Endodermal cell (in vitro differentiated cells): ENCODE measurements around the gene BICD1. TPM values are rescaled to one million over a fixed set of nuclear protein-coding genes. Genes with fewer than 3 reads are reported as not detected.
A peak's percentile ranks its signal among the peaks of the same experiment; 100 is the strongest.

Experiments used
- DNase-seq: peaks from one replicate; pipeline ENCODE4 v3.0.0-alpha.2; 2017
- H3K27ac ChIP-seq: 2 replicates; pipeline ENCODE4 v1.5.1; 2013; ENCODE audit warnings: mild to moderate bottlenecking, low read depth, low read length, moderate library complexity
- H3K27me3 ChIP-seq: 2 replicates; pipeline ENCODE4 v1.6.1; 2013; ENCODE audit warnings: mild to moderate bottlenecking, low read length, moderate library complexity; ENCODE audit not compliant: insufficient read depth, control insufficient read depth, poor library complexity, severe bottlenecking
- H3K36me3 ChIP-seq: 2 replicates; pipeline ENCODE4 v1.7.0; 2013; ENCODE audit warnings: mild to moderate bottlenecking, low read length, moderate library complexity; ENCODE audit not compliant: control insufficient read depth, insufficient read depth
- H3K4me1 ChIP-seq: one replicate; pipeline ENCODE4 v1.7.0; 2013; ENCODE audit warnings: low read length; ENCODE audit not compliant: control insufficient read depth, insufficient read depth
- H3K4me3 ChIP-seq: 2 replicates; pipeline ENCODE4 v1.5.1; 2013; ENCODE audit warnings: mild to moderate bottlenecking, low read length, moderate library complexity
- H3K9ac ChIP-seq: 2 replicates; pipeline ENCODE4 v1.6.1; 2013; ENCODE audit warnings: mild to moderate bottlenecking, low read length, moderate library complexity; ENCODE audit not compliant: poor library complexity, severe bottlenecking; ENCODE audit errors: extremely low read depth
- H3K9me3 ChIP-seq: 2 replicates; pipeline ENCODE4 v1.6.1; 2013; ENCODE audit warnings: mild to moderate bottlenecking, low read length, moderate library complexity; ENCODE audit not compliant: control insufficient read depth
- H3K27ac Mint-ChIP-seq: 2 replicates; pipeline ENCODE4 v1.8.0; 2020; ENCODE audit warnings: mixed read lengths
- H3K27me3 Mint-ChIP-seq: 2 replicates; pipeline ENCODE4 v1.8.0; 2021; ENCODE audit warnings: mild to moderate bottlenecking, mixed read lengths; ENCODE audit not compliant: insufficient read depth
- H3K36me3 Mint-ChIP-seq: 2 replicates; pipeline ENCODE4 v1.8.0; 2020; ENCODE audit warnings: low read depth, mixed read lengths
- H3K4me1 Mint-ChIP-seq: 2 replicates; pipeline ENCODE4 v1.8.0; 2020; ENCODE audit warnings: mixed read lengths
- H3K4me3 Mint-ChIP-seq: 2 replicates; pipeline ENCODE4 v1.8.0; 2020; ENCODE audit warnings: mild to moderate bottlenecking, moderate library complexity, mixed read lengths
- H3K9me3 Mint-ChIP-seq: 2 replicates; pipeline ENCODE4 v1.8.0; 2020; ENCODE audit warnings: mild to moderate bottlenecking, mixed read lengths
- WGBS, 2 experiments: methylation state at CpG; one replicate each; pipeline versions ENCODE4 v1.1.5 to v1.1.7; 2013; ENCODE audit warnings: missing lambda C conversion rate in 2 of 2, mixed read lengths in 1 of 2; ENCODE audit not compliant: insufficient coverage in 1 of 2, insufficient read length in 1 of 2; 5-methylcytosine and 5-hydroxymethylcytosine counted together
- total RNA-seq, 2 donors: library from RNA; stranded (reverse); fragmentation: NEBNext Ultra II Directional in 1 of 2; extraction: Animal tissue kit (Norgen Biotek cat#: 25700) in 1 of 2; gene quantifications; 2 replicates in 1 of 2; 3 replicates in 1 of 2; pipeline ENCODE4 v1.2.1, GENCODE V29; 2021
- TF ChIP-seq, protein P1 (sequence below): fragments of 200-600 bp; sonication (generic); conservative IDR thresholded peaks from 2 replicates; pipeline ENCODE4 v1.5.0; 2021; ENCODE audit warnings: antibody characterized with exemption, mild to moderate bottlenecking

Gene BICD1
- total RNA-seq, 2 donors from 2014 or later = 56.0 to 101 TPM

DNA sequence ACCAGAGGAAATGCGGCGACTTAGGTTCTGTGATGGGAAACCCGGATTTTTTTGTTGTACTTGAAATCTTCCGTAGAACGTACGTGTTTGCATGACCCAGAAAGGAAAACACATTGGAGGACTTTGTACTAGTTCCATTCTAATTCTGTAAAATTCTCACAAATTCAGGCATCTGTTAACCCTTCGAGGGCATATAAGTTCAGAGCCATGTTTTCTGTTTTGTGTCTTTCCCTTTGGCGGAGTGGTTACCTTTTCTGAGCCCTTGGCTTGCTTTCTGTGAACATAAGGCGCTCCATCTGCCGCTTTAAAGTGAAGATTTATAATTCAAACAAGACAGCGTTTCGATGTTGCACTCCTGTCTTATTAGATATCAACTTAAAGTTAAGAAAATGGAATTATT is 34.2 kb downstream of the BICD1 start:
- no peak overlapping the region for H3K27ac ChIP-seq
- H3K9me3 ChIP-seq = no peaks in the 10 kb centered on the region
- peak overlapping the region; percentile 97 for H3K27ac Mint-ChIP-seq

DNA sequence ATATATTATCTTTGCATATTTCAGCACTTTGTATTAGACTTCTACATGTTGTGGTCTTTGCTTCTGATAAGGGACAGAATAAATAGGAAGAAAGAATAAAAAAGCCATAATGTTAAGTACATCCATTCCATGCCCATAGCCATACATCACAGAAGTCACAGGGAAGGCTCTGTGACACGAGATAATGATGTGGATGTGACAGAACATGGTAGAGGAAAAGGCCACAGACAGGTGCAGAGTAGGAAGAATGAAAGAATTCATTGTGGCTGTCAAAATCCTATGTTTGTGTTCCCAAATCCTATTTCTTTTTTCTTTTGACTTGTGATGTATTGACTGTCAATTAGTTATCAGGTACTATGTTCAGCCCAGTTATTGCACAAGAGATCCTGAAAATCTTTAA is 38.4 kb downstream of the BICD1 start:
- no peak overlapping the region for H3K27ac ChIP-seq
- no peak for DNase-seq
- no peaks in the 10 kb centered on the region for H3K27me3 ChIP-seq
- H3K4me1 ChIP-seq = peaks cover 4% of the 10 kb centered on the region
- H3K4me1 Mint-ChIP-seq = peaks cover 23% of the 10 kb centered on the region
- peaks cover 3% of the 10 kb centered on the region for H3K36me3 ChIP-seq
- no peak overlapping the region for H3K27ac Mint-ChIP-seq
- H3K27me3 Mint-ChIP-seq = no peaks in the 10 kb centered on the region
- no peak overlapping the region for H3K4me3 Mint-ChIP-seq
- no peaks in the 10 kb centered on the region for H3K9me3 ChIP-seq
- H3K36me3 Mint-ChIP-seq = peaks cover 13% of the 10 kb centered on the region
- no peak overlapping the region for H3K4me3 ChIP-seq
- H3K9me3 Mint-ChIP-seq = peaks cover 10% of the 10 kb centered on the region
- WGBS, 2 experiments = 50% methylated on average over 1 of the region's 1 CpG; no CpG with 5 or more reads in 1 of the 2 experiments
- TF ChIP-seq, protein P1, sequence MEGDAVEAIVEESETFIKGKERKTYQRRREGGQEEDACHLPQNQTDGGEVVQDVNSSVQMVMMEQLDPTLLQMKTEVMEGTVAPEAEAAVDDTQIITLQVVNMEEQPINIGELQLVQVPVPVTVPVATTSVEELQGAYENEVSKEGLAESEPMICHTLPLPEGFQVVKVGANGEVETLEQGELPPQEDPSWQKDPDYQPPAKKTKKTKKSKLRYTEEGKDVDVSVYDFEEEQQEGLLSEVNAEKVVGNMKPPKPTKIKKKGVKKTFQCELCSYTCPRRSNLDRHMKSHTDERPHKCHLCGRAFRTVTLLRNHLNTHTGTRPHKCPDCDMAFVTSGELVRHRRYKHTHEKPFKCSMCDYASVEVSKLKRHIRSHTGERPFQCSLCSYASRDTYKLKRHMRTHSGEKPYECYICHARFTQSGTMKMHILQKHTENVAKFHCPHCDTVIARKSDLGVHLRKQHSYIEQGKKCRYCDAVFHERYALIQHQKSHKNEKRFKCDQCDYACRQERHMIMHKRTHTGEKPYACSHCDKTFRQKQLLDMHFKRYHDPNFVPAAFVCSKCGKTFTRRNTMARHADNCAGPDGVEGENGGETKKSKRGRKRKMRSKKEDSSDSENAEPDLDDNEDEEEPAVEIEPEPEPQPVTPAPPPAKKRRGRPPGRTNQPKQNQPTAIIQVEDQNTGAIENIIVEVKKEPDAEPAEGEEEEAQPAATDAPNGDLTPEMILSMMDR = no peak
- H3K9ac ChIP-seq = no peak overlapping the region

More for the DNA sequence above, 34.2 kb downstream of the BICD1 start:
- Mint-ChIP-seq H3K4me3 (peak overlapping the region; percentile 66), H3K36me3 (peaks cover 2% of the 10 kb centered on the region), H3K4me1 (peaks cover 39% of the 10 kb centered on the region), H3K27me3 (no peaks in the 10 kb centered on the region), H3K9me3 (no peaks in the 10 kb centered on the region)
- Histone ChIP-seq H3K4me1 (peaks cover 6% of the 10 kb centered on the region), H3K27me3 (no peaks in the 10 kb centered on the region), H3K9ac (no peak overlapping the region), H3K36me3 (no peaks in the 10 kb centered on the region), H3K4me3 (no peak overlapping the region)
- no peak for DNase-seq
- WGBS, 2 experiments = 89 to 95% methylated on average over 8 to 12 of the region's 12 CpGs
- TF ChIP-seq, protein P1 = no peak

DNA sequence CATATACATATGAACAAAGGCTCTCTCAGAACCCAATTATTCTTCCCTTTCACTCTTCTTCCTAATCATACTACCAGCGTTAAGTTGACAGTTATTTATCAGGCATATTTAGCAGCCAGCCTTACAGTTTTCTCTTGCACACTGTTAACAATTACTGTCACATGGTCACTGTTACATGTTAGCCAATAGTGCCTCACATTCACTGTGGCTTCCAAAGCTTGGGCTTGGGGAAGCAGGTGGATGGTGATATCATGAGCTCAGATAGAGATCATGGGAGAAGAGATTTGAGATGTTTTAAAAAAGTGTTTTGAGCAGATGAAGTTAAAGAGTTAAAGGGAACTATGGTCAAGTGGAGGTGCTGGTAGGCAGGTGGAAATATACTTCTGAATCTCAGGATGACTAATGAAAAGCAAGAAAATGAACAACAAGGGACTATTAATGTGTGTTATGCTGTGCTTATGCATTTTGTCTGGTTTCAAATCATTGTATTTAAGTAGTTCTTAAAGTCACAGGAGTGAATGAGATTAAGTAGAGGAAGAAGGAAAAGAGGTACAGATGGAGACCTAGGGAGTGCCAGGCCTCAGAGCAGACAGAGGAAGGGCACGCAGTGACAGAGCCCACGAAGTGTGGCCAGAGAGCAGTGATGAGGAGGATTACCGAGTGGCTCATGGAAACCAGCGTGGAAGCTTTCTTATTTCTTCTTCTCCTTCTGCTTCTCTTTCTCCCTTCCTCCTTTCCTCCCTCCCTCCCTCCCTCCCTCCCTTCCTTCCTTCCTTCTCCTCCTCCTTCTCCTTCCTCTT is 39.6 kb downstream of the BICD1 start:
- 70 to 77% methylated on average over 1 to 5 of the region's 5 CpGs for WGBS, 2 experiments
- Histone ChIP-seq H3K36me3 (peaks cover 3% of the 10 kb centered on the region), H3K9ac (no peak overlapping the region), H3K4me1 (no peaks in the 10 kb centered on the region), H3K27ac (no peak overlapping the region), H3K9me3 (no peaks in the 10 kb centered on the region), H3K27me3 (no peaks in the 10 kb centered on the region), H3K4me3 (no peak overlapping the region)
- DNase-seq = no peak
- Mint-ChIP-seq H3K4me3 (no peak overlapping the region), H3K4me1 (peaks cover 12% of the 10 kb centered on the region), H3K27me3 (no peaks in the 10 kb centered on the region), H3K9me3 (peaks cover 12% of the 10 kb centered on the region), H3K36me3 (peaks cover 22% of the 10 kb centered on the region), H3K27ac (no peak overlapping the region)
- TF ChIP-seq, protein P1 = no peak
